DLD1 (cell line): ENCODE results near the gene NOD2.

ENCODE experiments used
- in situ Hi-C: cut with HindIII; loops from 2 replicates; pipeline ENCODE4 v1.10.0; 2017; ENCODE audit warnings: low sequenced_read_pairs

The NOD2 gene

DNA sequence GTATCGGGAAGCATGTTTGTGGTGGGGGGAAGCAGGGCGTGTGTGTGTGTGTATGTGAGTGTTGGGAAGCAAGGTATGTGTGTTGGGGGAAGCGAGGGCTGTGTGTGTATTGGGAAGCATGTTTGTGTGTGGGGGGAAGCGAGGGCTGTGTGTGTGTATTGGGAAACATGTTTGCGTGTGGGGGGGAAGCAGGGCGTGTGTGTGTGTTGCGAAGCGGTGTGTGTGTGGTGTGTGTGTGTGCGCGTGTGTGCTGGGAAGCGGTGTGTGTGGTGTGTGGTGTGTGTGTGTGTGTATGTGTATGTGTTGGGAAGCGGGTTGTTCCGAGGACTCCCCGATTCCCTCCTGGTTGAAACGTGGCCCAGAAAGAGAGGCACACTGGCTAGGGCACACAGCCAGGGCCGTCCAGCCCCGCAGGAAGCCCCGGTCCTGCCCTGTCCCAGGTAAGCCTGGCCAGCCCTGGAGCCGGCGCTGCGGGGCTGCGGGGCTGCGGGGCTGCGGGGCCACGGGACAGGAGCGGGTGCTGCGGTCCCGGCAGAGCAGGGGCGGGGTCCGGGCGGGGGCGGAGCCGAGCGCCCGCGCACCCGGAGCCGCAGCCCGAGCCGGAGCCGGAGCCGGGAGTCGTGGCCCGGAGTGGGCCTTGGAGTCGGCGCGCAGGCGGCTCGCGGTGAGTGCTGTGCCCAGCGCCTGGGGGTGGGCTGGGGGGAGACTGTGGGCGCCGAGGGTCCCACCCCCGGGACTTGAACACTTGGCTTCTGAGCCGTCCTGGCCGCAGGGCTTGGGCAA lies at the start of gene NOD2:
Gene NOD2, plus strand, starts transcription at position 608 of the 783 bp plus-strand sequence. CDS start 5,890 bp downstream, outside the sequence.
- in situ Hi-C loops: no loop called here

DNA sequence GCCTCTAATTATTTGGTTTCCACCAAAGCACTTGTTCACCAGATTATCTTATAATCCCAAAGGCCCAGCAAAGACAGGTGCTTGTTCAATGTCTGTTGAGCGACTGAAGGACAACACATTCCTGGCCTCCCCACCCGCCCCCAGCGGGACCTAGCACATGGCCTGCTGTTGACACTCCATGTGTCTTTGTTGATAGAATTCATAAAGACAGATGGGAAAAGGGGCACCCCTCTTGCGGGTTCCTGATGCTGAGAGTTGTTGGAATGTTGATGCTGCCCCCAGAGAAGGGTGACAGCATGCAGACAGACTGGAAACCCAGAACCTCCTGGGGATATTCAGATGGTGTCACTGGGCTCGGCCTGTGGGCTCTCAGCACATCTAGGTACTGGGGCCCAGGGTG lies 49.2 kb upstream of the NOD2 start:
- in situ Hi-C loops: no loop called here

DNA sequence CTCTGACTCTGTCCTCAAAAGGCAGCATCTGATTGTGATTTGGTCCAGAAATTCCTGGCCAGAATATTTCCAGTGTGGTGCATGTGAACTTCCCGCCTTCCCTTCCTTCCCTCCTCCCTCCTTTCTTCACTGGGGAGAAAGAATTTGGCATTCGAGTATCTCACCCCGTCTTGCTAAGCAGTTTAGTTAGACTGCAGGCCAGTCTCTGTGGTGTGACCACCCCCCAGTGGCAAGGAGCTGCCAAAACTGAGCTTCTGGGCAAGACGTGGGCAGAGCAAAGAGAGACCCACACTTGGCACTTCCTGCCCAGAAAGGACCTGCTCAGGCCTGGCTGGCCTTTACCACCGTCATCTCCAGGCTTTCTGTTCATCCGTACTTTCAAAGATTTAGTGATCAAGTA lies 48.7 kb upstream of the NOD2 start:
- in situ Hi-C loops: loop anchor here (5.0 kb wide), 1 partner anchor 32 kb away; no protein-coding TSS in a partner anchor

DNA sequence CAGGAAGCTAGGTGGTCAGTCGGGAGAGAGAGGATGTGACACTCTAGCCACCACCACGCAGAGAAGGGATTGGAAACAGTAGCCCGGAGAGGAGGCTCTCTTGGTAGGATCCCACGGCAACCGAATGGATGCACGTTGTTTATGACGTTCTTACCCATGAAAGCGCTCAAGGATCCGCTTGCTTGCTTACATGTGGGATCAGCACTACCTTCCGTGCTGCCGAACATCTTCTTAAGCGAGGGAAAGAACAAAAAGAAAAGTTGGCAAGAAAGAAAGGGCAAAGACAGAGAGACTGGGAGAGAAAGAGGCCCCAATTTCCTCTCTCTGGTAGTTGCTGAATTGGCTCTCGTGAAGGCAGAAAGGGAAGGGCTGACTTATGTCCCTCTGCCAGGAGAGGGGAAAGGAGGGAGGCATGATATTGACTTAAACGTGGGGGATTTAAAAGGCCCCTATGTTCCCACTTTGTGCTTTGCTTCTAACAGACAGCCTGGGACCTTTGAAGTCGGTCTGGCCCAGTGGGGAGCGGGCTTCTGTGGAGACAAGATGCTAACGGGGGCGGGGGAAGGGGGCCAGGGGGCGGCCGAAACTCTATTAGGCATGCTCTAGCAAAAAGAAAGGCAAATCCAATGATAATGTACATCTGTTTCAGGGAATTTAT lies 47.7 kb upstream of the NOD2 start:
- in situ Hi-C loops: loop anchor here (5.0 kb wide), 1 partner anchor 33 kb away; no protein-coding TSS in a partner anchor

DNA sequence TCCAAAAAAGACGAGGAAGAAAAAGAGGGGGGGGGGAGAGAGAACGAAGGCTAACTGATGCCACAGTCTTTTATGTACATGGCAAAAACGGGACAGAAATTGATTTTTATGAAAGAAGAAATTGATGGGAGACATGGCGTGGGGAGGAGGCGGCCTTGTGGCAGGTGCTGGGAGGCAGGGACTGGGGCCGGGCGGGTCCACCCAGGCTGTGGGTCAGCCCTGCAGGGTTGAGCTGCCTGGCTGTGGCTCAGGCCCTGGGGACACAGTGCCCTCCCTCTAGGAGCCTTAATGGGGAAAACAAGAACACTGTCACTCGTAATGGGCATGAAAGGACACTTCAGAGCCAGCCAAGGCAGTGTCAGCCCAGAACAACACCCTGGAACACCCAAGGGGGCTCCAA lies 47.1 kb upstream of the NOD2 start:
- in situ Hi-C loops: loop anchor here (5.0 kb wide), 1 partner anchor 34 kb away; no protein-coding TSS in a partner anchor

DNA sequence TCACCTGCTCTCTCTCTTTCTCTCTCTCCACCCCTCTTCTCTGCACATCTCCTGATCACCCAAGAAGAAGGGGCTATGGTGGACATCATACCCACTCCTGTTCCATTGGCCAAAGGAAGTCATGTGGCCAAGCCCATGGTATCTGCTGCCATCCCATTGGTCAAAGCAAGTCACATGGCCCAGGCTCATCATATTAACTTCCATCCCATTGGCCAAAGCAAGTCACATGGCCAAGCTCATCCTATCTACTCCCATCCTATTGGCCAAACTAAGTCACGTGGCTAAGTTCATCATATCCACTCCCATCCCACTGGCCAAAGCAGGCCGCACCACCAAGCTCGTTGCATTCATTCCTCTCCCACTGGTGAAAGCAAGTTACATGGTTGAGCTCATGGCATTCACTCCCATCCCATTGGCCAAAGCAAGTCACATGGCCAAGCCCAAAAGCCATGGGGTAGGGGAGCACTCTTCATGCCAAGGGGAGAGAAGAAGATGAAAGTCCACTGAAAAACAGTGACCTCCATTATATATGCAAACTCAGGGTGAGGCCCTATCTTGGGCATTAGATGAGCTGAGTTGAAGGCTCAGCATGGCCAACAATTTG lies 41.5 kb upstream of the NOD2 start:
- in situ Hi-C loops: no loop called here

DNA sequence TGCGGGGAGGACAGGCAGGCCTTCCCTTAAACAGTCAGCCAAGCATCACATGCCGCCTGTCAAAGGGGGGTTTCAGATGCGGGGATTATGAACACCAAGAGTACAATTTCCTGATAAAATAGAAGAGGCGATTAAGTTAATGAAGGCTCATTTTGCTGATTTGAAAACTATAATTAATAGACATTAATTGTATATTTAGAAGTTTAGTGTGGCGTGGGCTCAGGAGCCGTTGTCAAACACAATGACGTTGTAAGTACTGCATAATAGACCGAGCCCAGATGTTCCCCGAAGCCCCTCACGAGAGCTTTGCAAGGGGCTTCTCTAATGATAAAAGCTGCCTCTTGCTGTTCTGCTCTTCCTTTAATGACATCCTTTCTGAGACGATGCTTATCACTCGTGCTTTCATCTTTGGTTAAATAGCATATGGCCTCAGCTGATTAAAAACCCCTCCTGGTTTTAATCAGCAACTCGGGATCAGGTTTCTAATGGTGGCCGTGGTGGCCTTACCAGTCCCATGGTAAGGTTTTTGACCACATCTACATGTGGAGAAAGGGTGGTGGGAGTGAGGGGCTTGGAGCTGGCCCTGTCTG lies 40.5 kb upstream of the NOD2 start:
- in situ Hi-C loops: no loop called here

DNA sequence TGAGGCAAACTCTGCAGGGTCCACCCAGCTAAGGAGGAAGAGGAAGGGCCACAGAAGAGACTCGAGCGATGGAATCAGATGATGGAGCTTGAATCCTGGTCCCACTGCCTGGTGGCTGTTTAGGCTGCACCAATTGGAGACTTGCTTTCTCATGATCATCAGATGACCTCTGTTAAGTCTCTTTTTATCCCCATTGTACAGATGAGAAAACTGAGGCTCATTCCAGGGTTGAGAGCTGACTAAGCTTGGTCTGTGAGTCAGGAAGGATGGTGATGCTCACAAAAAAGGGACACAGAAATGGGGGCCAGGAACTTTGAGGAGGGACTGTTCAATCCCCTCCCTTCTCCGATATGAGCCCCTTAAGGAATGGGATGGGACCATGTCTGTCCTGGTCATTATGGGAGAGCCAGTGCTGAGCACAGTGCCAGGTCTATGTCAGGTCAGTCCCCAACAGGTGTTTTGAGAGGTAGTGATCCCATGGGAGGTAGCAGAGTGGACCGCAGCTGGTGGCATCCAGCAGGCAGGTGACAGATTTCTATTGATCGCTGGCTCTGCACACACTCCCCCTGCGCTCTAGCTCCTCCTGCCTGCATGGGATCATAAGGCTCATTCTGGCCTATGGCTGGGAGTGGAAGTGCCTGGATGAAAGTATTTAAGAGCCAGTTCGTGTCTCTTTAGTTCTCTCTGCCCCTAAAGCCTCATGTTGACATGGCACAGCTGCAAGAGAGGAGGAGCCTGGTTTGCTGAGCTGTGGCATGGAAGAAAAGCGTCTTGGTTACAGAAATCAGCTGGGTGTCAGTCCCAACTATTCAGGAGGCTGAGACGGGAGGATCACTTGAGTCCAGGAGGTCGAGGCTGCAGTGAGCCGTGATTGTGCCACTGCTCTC lies 39.5 kb upstream of the NOD2 start:
- in situ Hi-C loops: no loop called here

DNA sequence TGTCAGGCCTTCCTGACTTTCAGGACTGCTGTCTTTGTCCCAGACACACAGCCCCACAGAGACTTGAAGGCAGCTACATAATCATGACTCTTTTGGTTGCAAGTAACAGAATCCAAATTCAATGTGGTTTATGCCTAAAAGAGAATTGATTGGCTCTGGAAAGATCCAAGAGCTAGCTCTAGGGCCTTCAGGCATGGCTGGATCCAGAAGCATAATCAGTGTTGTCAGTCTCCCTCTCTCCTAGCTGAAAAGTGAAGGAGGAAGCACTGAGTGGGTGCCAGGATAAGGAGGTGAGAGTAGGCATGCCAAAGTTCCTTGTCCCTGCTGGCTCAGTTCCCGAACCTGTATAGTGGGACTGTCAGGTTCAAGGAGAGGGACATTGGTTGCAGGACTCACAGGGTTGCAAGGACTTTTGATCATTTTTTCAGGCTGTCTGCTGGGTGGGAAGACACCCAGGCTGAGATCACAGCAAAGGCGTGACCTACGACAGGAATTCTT lies 37.8 kb upstream of the NOD2 start:
- in situ Hi-C loops: no loop called here

DNA sequence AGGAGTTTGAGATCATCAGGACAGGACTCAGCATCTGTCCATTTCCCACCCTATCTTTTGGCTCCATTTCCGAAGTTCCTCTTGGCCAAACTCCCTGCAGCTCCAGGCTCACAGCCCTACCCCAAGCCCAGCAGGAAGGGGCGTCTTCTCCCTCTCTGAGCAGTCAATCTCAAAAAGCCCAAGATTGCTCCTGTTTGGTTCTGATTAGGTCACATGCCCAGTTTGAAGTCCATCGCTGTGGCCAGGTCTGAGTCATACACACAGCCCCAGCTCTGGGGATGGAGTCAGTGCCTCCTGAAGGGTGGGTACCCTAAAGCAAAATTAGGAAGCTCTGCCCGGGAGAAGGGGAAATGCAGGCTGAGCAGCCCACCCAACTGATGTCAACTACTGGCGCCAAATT lies 36.2 kb upstream of the NOD2 start:
- in situ Hi-C loops: no loop called here

DNA sequence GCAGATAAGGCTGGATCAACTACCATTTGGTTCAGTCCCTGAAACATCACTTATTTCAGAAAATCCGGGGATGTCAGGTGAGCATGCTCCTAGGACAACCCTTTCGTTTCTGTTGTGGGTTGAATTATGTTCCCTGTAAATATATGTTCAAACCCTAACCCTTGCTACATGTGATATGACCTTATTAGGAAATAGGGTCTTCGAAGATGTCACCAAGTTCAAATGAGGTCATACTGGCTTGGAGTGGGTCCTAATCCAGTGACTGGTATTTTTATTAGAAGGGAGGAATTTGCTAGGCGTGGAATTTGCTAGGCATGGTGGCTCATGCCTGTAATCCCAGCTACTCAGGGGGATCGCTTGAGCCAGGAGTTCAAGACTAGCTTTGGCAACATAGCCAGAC lies 33.6 kb upstream of the NOD2 start:
- in situ Hi-C loops: no loop called here

DNA sequence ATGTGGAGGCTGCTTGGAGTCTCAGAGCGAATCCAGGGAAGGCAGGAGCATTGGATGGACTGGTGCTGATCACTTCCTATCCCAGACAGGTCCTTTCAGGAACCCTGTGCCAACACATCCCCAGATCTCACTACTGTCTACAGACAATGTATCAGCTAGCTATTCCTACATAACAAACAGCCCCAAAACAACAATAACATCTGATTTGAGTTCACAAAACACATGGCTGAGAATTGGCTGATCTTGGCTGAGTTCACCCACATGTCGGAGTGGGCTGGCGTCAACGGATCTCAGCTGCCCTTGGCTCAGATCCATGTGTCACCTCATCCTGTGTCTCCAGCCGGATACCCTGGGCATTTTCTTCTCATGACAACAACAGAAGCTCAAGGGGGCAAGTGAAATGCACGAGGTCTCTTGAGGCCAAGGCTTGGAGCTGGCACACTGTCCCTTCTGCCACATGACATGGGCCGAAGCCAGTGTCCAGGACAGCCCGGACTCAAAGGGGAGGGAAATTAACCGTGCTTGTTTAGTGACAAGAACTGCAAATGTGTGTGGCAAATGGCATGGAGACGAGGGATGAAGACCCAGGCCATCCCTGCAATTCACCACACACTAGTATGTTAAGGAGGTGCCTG lies 31.0 kb upstream of the NOD2 start:
- in situ Hi-C loops: no loop called here

DNA sequence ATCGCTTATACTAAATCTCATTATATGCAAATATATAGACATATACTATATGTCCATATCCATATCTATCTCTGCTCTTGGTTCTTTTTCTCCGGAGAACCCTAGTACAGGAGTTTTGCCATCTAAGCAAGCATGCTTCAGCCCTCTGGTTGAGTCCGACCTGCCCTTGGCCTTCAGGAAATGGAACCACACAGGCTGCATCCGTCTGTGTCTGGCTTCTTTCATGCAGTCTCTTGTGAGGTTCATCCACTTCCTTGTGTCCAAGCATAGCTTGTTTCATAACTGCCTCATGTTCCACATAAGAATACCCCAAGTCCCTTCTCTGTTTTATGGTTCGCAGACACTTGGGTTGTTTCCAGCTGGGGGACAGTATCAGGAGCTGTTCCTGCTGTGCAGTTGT lies 29.1 kb upstream of the NOD2 start:
- in situ Hi-C loops: no loop called here

DNA sequence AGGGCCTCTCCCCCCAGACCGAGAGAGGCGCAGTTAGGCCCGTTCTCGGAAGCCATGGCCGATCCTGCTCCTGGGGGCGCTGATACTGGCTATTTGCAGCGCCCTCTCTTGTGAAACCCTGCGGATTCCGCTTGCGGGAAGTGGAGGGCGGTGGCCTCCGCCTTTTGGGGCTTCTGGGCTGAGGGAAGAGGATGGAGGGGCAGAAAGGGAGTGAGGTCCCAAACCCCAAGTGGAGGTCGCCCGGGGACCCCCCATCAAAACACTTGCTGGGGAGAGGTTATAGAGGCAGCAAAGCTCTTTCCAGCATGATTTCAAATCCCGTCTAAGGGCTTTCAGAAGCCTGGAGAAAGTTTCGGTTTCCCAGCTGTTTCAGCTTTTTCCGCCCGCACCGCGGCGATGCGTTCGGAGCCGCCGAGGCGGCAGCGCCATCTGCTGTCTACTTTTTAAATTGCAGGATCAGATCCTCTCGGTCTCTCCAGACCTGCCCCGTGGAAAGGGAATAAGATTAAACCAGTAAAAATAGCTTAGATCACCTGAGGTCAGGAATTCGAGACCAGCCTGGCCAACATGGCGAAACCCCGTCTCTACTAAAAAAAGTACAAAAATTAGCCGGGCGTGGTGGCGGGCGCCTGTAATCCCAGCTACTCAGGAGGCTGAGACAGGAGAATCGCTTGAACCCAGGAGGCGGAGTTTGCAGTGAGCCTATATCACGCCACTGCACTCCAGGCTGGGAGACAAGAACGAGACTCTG lies 28.1 kb upstream of the NOD2 start:
- in situ Hi-C loops: no loop called here

DNA sequence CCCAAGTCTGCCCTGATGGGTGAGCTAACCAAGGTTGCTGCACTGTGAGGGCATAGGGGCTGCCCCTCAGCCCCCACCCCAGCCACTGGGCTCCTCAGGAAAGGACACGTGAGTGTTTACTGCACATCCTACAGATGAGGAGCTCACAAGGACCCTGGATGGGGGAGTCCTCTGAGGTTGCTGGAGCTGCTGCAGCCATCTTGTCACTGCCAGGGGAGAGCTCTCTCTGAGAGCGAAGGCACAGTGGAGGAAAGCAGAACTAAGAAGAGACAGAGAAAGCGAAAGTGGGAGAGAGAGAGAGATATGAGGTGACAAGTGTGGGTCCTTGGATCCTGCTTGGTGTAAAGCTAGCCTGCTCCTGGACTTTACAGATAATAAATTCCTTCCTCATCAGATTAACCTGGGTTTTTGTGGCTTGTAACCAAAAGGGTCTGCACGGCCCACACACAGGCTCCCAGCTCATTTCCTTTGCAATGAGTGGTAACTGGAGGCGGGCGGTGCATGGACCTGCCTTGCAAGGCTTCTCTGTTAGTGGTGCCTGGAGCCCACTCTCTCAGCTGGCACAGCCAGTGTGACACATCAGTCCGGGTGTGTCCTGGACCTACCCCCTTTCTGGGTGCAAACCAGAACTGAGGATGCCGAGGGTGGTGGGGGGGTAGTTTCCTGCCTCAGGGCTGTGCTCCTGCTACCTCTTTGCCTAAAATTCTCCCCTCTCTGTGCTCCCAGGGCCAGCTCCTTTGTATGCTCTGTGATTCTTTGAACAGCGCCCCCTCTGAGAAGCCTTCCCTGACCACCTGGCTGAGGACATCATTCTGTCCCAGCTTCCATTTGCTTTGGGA lies 26.5 kb upstream of the NOD2 start:
- in situ Hi-C loops: no loop called here

DNA sequence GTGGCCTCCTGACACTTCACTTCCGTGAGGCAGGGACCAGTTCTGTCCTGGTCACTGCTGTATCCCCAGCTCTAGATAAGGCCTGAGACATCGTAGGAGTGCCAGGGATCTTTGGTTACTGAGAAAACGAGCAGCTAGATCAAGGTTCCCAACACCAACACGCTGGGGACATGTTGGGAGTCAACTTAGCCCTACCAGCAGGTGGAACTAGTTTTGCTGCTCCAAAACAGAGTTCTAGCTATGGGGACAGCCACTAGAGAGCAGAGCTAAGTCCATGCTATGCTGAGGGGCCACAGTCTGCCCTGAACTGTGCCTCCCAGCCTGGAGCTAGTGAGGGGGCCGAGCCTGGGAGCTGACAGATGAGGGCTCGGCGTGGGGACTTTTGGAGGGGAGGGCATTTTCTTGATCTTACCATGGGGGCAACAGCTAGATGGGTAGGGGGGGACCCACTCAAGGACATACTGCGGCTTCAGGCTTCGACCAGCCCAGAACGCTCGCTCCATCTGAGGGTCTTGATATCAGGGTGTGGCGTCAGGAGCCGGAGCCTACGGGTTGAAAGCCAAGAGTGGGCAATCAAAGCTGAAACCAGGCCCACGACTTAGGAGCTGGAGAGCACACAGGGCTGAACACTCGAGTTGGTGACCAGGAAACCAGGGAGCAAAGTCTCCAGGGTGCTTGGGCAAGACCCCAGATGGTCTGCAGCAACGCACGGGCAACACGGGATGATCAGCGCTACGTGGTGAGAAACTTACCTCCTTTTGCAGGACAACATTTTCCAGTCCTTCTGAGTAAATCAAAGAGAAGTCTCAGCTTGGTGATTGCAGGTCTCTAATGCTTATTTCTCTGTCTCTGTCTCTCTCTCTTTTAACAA lies 25.7 kb upstream of the NOD2 start:
- in situ Hi-C loops: no loop called here

DNA sequence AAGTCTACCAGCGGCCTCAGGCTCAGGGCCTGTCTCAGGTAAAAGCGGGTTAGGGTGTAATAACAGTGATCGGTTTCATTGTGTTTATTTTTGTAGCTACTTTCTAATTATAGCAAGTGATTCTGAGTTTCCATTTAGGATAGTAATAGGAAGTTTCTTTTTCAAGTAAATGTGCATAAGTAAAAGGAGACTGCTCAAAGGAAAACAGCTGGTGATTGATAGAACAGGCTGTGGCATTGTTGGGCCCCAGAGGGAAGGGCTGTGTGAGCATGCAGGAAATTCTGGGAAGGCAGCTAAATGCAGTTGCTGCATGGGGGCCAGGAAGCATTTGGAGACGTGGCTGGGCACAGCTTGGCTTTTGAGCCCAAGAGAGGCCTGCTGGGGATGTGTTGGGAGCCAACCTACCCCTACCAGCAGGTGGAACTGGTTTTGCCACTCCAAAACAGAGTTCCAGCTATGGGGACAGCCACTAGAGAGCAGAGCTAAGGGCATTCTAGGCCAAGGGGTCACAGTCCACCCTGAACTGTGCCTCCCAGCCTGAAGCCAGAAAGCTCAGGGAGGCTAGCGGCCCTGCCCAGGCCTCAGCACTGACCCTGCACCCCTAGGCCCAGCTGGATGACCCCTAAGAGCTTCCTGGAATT lies 24.9 kb upstream of the NOD2 start:
- in situ Hi-C loops: no loop called here
